Measurements from ENCODE around the gene CADPS2. TPM values are rescaled to one million over a fixed set of nuclear protein-coding genes. Genes with fewer than 3 reads are reported as not detected.

Gene CADPS2
- total RNA-seq, 1 donor = 27.2 TPM

DNA sequence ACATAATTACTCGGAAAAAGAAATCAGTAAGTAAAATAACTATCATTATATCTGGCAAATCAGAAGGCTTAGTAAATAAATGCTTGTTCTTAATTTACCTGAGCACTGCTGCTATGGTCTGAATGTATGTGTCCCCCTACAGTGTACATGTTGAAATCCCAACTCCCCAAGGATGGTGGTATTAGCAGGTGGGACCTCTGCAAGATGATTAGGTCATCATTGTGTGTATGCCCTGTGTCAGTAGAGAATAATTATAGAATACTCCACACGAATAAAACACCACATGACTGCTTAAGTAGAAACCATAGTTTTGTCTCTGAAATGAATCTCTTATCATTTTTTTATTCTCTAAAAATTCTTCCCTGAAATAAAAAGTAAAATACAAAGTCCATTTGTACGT is 289.0 kb downstream of the CADPS2 start:
- DNase-seq (ENCODE audit: low read depth) = no peak
- TF ChIP-seq, protein P1, sequence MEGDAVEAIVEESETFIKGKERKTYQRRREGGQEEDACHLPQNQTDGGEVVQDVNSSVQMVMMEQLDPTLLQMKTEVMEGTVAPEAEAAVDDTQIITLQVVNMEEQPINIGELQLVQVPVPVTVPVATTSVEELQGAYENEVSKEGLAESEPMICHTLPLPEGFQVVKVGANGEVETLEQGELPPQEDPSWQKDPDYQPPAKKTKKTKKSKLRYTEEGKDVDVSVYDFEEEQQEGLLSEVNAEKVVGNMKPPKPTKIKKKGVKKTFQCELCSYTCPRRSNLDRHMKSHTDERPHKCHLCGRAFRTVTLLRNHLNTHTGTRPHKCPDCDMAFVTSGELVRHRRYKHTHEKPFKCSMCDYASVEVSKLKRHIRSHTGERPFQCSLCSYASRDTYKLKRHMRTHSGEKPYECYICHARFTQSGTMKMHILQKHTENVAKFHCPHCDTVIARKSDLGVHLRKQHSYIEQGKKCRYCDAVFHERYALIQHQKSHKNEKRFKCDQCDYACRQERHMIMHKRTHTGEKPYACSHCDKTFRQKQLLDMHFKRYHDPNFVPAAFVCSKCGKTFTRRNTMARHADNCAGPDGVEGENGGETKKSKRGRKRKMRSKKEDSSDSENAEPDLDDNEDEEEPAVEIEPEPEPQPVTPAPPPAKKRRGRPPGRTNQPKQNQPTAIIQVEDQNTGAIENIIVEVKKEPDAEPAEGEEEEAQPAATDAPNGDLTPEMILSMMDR (IDR thresholded peaks at IDR 0.05; ENCODE audit: insufficient read depth, low read depth, low read length) = no peak
- H3K4me3 ChIP-seq (ENCODE audit: low read depth, low read length) = no peak overlapping the region

DNA sequence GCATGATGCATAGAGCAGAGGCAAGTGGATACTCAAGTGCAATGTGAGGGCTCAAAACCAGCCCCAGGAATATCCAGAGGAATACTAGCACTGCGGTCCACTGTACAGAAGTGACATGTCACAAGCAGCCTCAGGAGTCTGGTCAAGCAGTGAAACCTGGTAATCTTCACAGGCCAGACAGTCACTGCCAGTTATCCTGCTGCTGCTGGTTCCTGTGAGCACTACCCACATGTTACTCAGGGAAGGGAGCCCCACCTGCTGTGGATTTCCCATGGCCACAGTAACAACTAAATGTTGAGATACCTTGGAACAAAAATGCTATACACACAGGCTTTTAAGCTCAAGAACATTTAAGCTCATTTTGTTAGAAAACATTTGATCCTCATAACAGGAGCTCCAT is 290.4 kb downstream of the CADPS2 start:
- TF ChIP-seq, protein P1 (IDR thresholded peaks at IDR 0.05; ENCODE audit: insufficient read depth, low read depth, low read length) = no peak
- H3K4me3 ChIP-seq (ENCODE audit: low read depth, low read length) = no peak overlapping the region
- DNase-seq (ENCODE audit: low read depth) = no peak

DNA sequence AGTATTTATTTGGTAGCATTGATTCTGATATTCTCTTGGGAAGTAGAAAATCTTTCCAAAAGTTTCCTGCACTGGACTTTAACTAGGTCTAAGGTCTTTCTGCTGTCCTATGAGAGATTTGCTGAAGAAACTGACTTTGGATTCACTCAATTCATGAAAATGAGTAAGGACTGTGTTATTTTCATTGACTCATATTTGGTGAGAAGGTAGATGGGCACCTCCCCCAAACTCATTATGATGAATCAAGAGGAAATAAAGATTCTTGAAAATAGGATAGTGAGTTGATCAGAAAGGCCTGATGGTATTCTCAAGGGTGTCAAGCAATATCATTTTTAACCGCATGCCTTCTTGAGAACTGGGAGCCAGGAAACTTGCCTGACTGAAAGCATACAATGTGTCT is 297.6 kb downstream of the CADPS2 start:
- TF ChIP-seq, protein P1 (IDR thresholded peaks at IDR 0.05; ENCODE audit: insufficient read depth, low read depth, low read length) = no peak
- DNase-seq (ENCODE audit: low read depth) = no peak
- H3K4me3 ChIP-seq (ENCODE audit: low read depth, low read length) = no peak overlapping the region

DNA sequence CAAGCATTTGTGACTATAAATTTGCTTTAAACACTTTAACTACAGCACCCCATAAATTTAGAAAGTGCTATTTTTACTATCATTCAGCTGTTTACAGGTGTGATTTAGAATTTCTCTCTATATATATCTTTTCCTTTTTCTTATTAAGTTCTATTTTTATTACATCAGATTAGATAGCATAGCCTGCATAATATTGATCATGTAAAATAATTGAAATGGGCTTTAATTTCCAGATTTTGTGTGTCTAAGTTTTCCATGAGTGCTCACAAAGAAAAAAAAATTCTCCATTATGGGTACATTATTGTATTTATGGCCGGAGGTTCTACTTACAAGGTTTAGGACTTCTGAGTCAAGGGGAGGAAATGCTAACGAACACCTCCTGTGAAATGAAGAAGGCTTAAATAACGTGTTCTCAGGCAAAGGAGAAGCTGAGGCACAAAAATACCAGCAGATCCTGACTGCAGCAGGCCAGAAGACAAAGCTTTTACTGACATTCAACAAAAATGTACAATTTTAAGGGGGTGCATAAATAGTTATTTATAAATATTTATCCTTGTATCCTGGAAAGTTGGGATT is 301.5 kb downstream of the CADPS2 start:
- H3K4me3 ChIP-seq (ENCODE audit: low read depth, low read length) = no peak overlapping the region
- DNase-seq (ENCODE audit: low read depth) = no peak

DNA sequence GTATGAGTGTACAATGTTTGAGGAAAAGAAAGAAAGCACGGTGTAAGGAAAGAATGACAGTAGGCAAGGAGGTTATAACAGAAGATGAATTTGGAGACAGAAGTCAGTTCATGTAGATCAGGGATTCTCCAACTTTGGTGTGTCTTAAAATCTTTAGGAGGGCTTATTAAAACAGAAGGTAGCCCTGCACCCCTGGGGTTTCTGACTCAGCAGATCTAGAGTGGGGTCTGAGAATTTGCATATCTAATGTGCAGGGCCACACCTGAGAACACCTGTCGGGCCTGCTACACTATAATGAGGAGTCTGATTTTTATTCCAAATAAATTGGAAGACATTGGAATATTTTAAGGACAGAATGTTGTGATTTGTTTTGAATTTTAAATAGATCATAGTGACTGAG is 307.9 kb downstream of the CADPS2 start:
- no peak for DNase-seq (ENCODE audit: low read depth)
- TF ChIP-seq, protein P1 (IDR thresholded peaks at IDR 0.05; ENCODE audit: insufficient read depth, low read depth, low read length) = no peak

More for the DNA sequence above, 301.5 kb downstream of the CADPS2 start:
- TF ChIP-seq, protein P1 (IDR thresholded peaks at IDR 0.05; ENCODE audit: insufficient read depth, low read depth, low read length) = no peak

DNA sequence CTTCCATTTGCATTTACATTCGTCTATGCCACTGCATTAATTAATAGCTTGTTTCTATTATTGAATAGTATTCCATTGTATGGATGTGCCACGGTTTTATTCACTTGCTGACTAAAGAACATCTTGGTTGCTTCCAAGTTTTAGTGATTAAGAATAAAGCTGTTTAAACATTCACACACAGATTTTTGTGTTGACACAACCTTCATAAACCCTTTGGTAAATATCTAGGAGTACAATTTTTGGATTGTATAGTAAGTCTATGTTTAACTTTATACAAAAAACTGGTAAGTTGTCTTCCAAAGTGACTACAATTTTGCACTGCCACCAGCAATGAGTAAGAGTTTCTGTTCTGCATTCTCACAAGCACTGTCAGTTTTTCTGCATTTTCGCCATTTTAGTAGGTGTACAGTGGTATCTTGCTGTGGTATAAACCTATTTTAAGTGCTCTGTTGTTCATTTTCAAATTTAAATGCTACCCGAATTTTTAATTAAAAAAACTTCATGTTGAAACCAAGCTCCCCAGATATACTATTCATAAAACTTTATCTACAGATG is 308.7 kb downstream of the CADPS2 start:
- TF ChIP-seq, protein P1 (IDR thresholded peaks at IDR 0.05; ENCODE audit: insufficient read depth, low read depth, low read length) = no peak
- no peak for DNase-seq (ENCODE audit: low read depth)
- H3K4me3 ChIP-seq (ENCODE audit: low read depth, low read length) = no peak overlapping the region

More for the DNA sequence above, 307.9 kb downstream of the CADPS2 start:
- H3K4me3 ChIP-seq (ENCODE audit: low read depth, low read length) = no peak overlapping the region

DNA sequence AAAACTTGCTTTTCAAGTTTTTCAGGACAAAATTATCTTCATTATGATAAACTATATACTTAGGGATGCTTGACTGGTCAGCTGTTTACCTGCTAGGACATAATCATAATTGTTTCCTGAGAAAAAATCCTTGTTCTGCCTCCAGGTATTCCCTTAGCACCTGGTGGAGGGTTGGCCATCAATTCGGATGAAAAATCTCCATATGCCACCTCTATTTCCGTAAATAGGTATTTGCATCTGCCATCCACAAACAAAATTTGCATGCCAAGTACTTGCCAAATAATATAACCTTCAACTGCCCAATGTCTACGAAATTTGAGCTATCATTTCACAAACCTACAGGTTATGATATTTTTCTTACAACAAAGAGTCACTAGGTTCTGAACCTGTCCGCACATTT is 313.6 kb downstream of the CADPS2 start:
- no peak for DNase-seq (ENCODE audit: low read depth)
- TF ChIP-seq, protein P1 (IDR thresholded peaks at IDR 0.05; ENCODE audit: insufficient read depth, low read depth, low read length) = no peak
- no peak overlapping the region for H3K4me3 ChIP-seq (ENCODE audit: low read depth, low read length)
